ENCODE results near the gene FHIT. TPM values are rescaled to one million over a fixed set of nuclear protein-coding genes. Genes with fewer than 3 reads are reported as not detected.

The FHIT gene
- total and polyA plus RNA-seq, 10 of the 15 experiments (the other 5 are each of a cell fraction or from before 2014, with no cell fraction given) = 4.2 to 14.9 (median 9.4) TPM

DNA sequence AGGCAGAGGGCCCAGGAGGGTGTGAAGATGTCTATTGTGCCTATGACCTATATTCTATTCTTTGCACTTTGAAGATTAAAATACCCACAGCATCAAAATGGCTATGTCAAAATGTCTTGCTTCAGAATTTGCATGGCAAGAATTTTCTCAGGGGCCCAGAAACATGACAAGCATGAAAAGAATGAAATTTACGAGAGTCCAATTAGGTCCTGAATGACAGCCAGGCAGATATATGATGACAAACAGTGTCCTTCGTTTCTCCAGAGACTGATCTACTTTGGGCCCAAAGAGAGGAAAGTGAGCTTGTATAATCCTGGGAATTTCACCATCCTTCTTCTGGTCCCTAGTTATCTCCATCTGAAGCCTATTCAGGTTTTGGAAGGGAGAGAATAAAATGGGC, 609.9 kb downstream of the FHIT start:
- H4K20me1 ChIP-seq (ENCODE audit: control insufficient read depth, insufficient read depth) = no peaks in the 10 kb centered on the region
- ChIA-PET CTCF (no interaction called here), RAD21 (ENCODE audit: unreplicated experiment) (no interaction called here), SMC1A (ENCODE audit: uncharacterized antibody, unreplicated experiment) (no interaction called here), POLR2A (no interaction called here)
- BruUV-seq (replicated peaks) = no TSS peak
- no peak for ATAC-seq
- no peaks in the 10 kb centered on the region for H3K4me1 ChIP-seq (ENCODE audit: control insufficient read depth, insufficient read depth, low read length)
- no peak overlapping the region for H3K9ac ChIP-seq (ENCODE audit: control insufficient read depth, insufficient read depth, low read length)
- no peak overlapping the region for H3K4me2 ChIP-seq (ENCODE audit: control insufficient read depth, insufficient read depth)
- no peak for FAIRE-seq
- no peak overlapping the region for H3K27ac ChIP-seq (ENCODE audit: control insufficient read depth, insufficient read depth)
- H2AFZ ChIP-seq (ENCODE audit: control insufficient read depth, low read depth, low read length) = no peak overlapping the region
- DNase-seq (ENCODE audit: low read depth, low spot score) = no peak
- TF ChIP-seq ZSCAN29 (IDR thresholded peaks at IDR 0.05) = no peak
- TF ChIP-seq GATAD2B (conservative IDR thresholded peaks at IDR 0.05; ENCODE audit: low read depth) = no peak
- no peak for TF ChIP-seq TBL1XR1 (IDR thresholded peaks at IDR 0.05; ENCODE audit: low read depth, low read length)
- TF ChIP-seq CHD1 (IDR thresholded peaks at IDR 0.05; ENCODE audit: low read depth, low read length) = no peak
- no peak for TF ChIP-seq PAX5 (IDR thresholded peaks at IDR 0.05; ENCODE audit: borderline replicate concordance, low read depth, low read length)
- TF ChIP-seq NFXL1 (IDR thresholded peaks at IDR 0.05; ENCODE audit: borderline replicate concordance) = no peak
- no peak for TF ChIP-seq POLR2AphosphoS2 (IDR thresholded peaks at IDR 0.05; ENCODE audit: low read depth, low read length)
- TF ChIP-seq, protein P1, sequence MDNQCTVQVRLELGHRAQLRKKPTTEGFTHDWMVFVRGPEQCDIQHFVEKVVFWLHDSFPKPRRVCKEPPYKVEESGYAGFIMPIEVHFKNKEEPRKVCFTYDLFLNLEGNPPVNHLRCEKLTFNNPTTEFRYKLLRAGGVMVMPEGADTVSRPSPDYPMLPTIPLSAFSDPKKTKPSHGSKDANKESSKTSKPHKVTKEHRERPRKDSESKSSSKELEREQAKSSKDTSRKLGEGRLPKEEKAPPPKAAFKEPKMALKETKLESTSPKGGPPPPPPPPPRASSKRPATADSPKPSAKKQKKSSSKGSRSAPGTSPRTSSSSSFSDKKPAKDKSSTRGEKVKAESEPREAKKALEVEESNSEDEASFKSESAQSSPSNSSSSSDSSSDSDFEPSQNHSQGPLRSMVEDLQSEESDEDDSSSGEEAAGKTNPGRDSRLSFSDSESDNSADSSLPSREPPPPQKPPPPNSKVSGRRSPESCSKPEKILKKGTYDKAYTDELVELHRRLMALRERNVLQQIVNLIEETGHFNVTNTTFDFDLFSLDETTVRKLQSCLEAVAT (IDR thresholded peaks at IDR 0.05) = no peak
- no peak for TF ChIP-seq SRF (IDR thresholded peaks at IDR 0.05; ENCODE audit: low read depth in 2 of 2, low read length in 2 of 2)
- TF ChIP-seq, protein P2, sequence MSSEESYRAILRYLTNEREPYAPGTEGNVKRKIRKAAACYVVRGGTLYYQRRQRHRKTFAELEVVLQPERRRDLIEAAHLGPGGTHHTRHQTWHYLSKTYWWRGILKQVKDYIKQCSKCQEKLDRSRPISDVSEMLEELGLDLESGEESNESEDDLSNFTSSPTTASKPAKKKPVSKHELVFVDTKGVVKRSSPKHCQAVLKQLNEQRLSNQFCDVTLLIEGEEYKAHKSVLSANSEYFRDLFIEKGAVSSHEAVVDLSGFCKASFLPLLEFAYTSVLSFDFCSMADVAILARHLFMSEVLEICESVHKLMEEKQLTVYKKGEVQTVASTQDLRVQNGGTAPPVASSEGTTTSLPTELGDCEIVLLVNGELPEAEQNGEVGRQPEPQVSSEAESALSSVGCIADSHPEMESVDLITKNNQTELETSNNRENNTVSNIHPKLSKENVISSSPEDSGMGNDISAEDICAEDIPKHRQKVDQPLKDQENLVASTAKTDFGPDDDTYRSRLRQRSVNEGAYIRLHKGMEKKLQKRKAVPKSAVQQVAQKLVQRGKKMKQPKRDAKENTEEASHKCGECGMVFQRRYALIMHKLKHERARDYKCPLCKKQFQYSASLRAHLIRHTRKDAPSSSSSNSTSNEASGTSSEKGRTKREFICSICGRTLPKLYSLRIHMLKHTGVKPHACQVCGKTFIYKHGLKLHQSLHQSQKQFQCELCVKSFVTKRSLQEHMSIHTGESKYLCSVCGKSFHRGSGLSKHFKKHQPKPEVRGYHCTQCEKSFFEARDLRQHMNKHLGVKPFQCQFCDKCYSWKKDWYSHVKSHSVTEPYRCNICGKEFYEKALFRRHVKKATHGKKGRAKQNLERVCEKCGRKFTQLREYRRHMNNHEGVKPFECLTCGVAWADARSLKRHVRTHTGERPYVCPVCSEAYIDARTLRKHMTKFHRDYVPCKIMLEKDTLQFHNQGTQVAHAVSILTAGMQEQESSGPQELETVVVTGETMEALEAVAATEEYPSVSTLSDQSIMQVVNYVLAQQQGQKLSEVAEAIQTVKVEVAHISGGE (CRISPR knock-in tag; IDR thresholded peaks at IDR 0.05) = no peak
- no peak for TF ChIP-seq SPI1 (IDR thresholded peaks at IDR 0.05; ENCODE audit: borderline replicate concordance, insufficient read depth, low read depth, low read length)
- TF ChIP-seq HDGF (IDR thresholded peaks at IDR 0.05) = no peak
- no peak for TF ChIP-seq POLR2A (IDR thresholded peaks at IDR 0.05; ENCODE audit: low read depth, low read length)
- intact Hi-C loops (cut with micrococcal nuclease; ENCODE audit: unreplicated experiment) = no loop called here
- H3K27me3 ChIP-seq (replicated peaks in 1 of 2; ENCODE audit: control insufficient read depth in 2 of 2, insufficient read depth in 2 of 2, low read length in 1 of 2) = no peaks in the 10 kb centered on the region
- WGBS (ENCODE audit: insufficient coverage, insufficient replicate concordance, low lambda C conversion rate, missing lambda C conversion rate) = 7% methylated on average over 2 of the region's 2 CpGs
- H3K79me2 ChIP-seq (ENCODE audit: control insufficient read depth, insufficient read depth, low read length) = no peaks in the 10 kb centered on the region
- no peak overlapping the region for H3K4me3 ChIP-seq
- no peaks in the 10 kb centered on the region for H3K36me3 ChIP-seq (ENCODE audit: control insufficient read depth in 2 of 2, insufficient read depth in 2 of 2, low read length in 1 of 2)
- in situ Hi-C loops (cut with MboI) = no loop called here
- no peaks in the 10 kb centered on the region for H3K9me3 ChIP-seq (replicated peaks; ENCODE audit: control insufficient read depth, insufficient read depth, low read length)
